ENCODE data around the gene NEU4. TPM values are rescaled to one million over a fixed set of nuclear protein-coding genes. Genes with fewer than 3 reads are reported as not detected.

Gene NEU4
- total RNA-seq, 1 experiment from 2014 or later: 2.2 TPM

DNA sequence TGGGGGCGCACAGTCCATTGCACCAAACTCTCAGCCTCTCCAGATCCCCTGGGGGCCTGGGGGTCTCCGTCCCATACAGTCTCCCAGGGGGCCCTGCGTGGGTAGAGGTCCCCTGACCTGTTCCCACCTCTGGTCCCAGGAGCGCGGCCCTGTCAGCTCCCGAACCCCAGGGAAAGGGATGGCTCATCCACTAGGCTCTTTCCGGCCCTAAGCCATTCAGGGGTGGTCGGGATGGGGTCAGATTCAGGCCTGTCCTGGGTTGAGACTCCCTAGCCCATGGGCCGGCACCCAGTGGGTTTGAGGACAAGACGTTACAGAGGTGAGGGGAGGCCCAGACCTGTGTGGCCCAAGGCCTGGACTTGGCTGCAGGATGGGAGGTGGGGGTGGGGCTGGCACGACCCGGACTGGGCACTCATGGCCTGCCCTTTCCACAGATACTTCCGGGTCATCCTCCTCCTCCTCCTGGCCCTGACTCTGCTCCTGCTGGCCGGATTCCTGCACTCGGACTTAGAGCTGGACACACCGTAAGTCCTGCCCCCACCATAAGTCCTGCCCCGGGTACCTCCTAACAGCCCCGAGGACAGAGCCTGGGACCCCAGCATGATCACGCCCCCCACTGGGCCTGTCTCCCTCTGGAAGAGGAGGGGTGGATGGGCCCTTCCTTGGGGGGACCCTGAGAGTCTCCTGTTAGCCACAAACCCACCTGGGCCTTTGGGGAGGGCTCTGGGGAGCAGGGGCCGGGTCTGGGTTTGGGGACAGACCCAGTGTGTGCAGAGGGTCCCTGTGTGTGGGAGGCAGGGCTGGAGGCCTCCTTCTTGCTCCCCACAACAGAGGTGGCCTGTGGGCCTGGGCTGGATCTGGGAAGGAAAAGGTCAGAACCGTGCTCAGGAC is 10.1 kb upstream of the NEU4 start:
- Mint-ChIP-seq H3K27me3 (ENCODE audit: low read depth) (peaks cover 11% of the 10 kb centered on the region), H3K4me3 (no peak overlapping the region), H3K27ac (no peak overlapping the region), H3K9me3 (no peaks in the 10 kb centered on the region), H3K36me3 (no peaks in the 10 kb centered on the region), H3K4me1 (peaks cover 3% of the 10 kb centered on the region)
- ATAC-seq: no peak
- TF ChIP-seq, protein P1, sequence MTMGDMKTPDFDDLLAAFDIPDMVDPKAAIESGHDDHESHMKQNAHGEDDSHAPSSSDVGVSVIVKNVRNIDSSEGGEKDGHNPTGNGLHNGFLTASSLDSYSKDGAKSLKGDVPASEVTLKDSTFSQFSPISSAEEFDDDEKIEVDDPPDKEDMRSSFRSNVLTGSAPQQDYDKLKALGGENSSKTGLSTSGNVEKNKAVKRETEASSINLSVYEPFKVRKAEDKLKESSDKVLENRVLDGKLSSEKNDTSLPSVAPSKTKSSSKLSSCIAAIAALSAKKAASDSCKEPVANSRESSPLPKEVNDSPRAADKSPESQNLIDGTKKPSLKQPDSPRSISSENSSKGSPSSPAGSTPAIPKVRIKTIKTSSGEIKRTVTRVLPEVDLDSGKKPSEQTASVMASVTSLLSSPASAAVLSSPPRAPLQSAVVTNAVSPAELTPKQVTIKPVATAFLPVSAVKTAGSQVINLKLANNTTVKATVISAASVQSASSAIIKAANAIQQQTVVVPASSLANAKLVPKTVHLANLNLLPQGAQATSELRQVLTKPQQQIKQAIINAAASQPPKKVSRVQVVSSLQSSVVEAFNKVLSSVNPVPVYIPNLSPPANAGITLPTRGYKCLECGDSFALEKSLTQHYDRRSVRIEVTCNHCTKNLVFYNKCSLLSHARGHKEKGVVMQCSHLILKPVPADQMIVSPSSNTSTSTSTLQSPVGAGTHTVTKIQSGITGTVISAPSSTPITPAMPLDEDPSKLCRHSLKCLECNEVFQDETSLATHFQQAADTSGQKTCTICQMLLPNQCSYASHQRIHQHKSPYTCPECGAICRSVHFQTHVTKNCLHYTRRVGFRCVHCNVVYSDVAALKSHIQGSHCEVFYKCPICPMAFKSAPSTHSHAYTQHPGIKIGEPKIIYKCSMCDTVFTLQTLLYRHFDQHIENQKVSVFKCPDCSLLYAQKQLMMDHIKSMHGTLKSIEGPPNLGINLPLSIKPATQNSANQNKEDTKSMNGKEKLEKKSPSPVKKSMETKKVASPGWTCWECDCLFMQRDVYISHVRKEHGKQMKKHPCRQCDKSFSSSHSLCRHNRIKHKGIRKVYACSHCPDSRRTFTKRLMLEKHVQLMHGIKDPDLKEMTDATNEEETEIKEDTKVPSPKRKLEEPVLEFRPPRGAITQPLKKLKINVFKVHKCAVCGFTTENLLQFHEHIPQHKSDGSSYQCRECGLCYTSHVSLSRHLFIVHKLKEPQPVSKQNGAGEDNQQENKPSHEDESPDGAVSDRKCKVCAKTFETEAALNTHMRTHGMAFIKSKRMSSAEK (CRISPR knock-in tag; IDR thresholded peaks at IDR 0.05; ENCODE audit: borderline replicate concordance): no peak
- no peak for TF ChIP-seq TP53 (CRISPR knock-in tag; IDR thresholded peaks at IDR 0.05)
- TF ChIP-seq, protein P2, sequence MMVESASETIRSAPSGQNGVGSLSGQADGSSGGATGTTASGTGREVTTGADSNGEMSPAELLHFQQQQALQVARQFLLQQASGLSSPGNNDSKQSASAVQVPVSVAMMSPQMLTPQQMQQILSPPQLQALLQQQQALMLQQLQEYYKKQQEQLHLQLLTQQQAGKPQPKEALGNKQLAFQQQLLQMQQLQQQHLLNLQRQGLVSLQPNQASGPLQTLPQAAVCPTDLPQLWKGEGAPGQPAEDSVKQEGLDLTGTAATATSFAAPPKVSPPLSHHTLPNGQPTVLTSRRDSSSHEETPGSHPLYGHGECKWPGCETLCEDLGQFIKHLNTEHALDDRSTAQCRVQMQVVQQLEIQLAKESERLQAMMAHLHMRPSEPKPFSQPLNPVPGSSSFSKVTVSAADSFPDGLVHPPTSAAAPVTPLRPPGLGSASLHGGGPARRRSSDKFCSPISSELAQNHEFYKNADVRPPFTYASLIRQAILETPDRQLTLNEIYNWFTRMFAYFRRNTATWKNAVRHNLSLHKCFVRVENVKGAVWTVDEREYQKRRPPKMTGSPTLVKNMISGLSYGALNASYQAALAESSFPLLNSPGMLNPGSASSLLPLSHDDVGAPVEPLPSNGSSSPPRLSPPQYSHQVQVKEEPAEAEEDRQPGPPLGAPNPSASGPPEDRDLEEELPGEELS (CRISPR knock-in tag; IDR thresholded peaks at IDR 0.05): no peak
- TF ChIP-seq TEAD1 (CRISPR knock-in tag; IDR thresholded peaks at IDR 0.05): no peak
- no peak for DNase-seq (ENCODE audit: low spot score)
- POLR2A ChIA-PET: no interaction called here
- CTCF ChIA-PET: no interaction called here

DNA sequence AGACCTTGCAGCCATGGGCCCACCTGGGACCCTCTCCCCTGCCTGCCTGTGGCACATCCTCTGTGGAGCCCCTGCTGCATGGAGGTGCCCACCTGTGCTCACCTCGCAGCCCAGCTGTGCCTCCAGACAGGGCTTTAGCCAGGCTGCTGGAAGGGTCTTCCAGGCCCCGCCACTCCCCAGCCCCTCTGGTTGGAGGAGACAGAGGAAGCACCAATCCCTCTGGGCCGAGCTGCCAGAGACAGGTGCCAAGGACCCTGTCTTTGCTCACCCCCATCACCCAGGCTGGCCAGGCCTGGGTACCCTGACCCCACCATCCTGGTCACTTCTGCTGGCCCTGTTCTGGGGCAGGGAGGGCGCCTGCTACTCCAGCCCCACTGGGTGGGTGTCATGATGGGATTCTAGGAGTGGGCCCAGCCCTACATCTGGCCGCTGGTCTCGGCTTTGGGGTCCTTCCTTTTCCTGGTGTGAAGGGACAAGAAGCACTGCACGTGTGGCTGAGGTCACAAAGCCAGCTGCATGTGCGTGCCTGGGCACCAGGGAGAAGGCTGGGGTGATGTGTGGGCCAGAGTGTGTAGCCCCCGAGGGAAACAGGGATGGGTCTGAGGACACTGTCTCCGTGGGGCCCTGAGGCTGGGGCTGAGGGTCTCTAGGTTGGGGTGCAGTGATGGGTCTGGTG is 9.3 kb upstream of the NEU4 start:
- H3K27me3 Mint-ChIP-seq (ENCODE audit: low read depth): peaks cover 19% of the 10 kb centered on the region
- no peak overlapping the region for H3K4me3 Mint-ChIP-seq
- H3K4me1 Mint-ChIP-seq: peaks cover 5% of the 10 kb centered on the region
- H3K27ac Mint-ChIP-seq: no peak overlapping the region
- CTCF ChIA-PET: no interaction called here
- H3K9me3 Mint-ChIP-seq: no peaks in the 10 kb centered on the region
- POLR2A ChIA-PET: no interaction called here
- DNase-seq (ENCODE audit: low spot score) (no peak), ATAC-seq (no peak)
- no peaks in the 10 kb centered on the region for H3K36me3 Mint-ChIP-seq
- TF ChIP-seq TP53 (CRISPR knock-in tag; IDR thresholded peaks at IDR 0.05): no peak
- TF ChIP-seq SOX15 (CRISPR knock-in tag; IDR thresholded peaks at IDR 0.05): no peak
- TF ChIP-seq, protein P1 (CRISPR knock-in tag; IDR thresholded peaks at IDR 0.05; ENCODE audit: borderline replicate concordance): no peak
- no peak for TF ChIP-seq RORB (CRISPR knock-in tag; IDR thresholded peaks at IDR 0.05)
- TF ChIP-seq, protein P3, sequence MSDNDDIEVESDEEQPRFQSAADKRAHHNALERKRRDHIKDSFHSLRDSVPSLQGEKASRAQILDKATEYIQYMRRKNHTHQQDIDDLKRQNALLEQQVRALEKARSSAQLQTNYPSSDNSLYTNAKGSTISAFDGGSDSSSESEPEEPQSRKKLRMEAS (CRISPR knock-in tag; IDR thresholded peaks at IDR 0.05): no peak
- TF ChIP-seq ETV6 (CRISPR knock-in tag; IDR thresholded peaks at IDR 0.05): no peak
- no peak for TF ChIP-seq ZNF423 (CRISPR knock-in tag; IDR thresholded peaks at IDR 0.05)
- TF ChIP-seq ATF1 (CRISPR knock-in tag; IDR thresholded peaks at IDR 0.05): no peak
- TF ChIP-seq ESRRA (CRISPR knock-in tag; IDR thresholded peaks at IDR 0.05; ENCODE audit: borderline replicate concordance): no peak
- TF ChIP-seq TEAD4 (CRISPR knock-in tag; IDR thresholded peaks at IDR 0.05): no peak
- TF ChIP-seq ZNF416 (CRISPR knock-in tag; IDR thresholded peaks at IDR 0.05): no peak
- TF ChIP-seq, protein P4, sequence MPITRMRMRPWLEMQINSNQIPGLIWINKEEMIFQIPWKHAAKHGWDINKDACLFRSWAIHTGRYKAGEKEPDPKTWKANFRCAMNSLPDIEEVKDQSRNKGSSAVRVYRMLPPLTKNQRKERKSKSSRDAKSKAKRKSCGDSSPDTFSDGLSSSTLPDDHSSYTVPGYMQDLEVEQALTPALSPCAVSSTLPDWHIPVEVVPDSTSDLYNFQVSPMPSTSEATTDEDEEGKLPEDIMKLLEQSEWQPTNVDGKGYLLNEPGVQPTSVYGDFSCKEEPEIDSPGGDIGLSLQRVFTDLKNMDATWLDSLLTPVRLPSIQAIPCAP (CRISPR knock-in tag; IDR thresholded peaks at IDR 0.05): no peak
- TF ChIP-seq, protein P5, sequence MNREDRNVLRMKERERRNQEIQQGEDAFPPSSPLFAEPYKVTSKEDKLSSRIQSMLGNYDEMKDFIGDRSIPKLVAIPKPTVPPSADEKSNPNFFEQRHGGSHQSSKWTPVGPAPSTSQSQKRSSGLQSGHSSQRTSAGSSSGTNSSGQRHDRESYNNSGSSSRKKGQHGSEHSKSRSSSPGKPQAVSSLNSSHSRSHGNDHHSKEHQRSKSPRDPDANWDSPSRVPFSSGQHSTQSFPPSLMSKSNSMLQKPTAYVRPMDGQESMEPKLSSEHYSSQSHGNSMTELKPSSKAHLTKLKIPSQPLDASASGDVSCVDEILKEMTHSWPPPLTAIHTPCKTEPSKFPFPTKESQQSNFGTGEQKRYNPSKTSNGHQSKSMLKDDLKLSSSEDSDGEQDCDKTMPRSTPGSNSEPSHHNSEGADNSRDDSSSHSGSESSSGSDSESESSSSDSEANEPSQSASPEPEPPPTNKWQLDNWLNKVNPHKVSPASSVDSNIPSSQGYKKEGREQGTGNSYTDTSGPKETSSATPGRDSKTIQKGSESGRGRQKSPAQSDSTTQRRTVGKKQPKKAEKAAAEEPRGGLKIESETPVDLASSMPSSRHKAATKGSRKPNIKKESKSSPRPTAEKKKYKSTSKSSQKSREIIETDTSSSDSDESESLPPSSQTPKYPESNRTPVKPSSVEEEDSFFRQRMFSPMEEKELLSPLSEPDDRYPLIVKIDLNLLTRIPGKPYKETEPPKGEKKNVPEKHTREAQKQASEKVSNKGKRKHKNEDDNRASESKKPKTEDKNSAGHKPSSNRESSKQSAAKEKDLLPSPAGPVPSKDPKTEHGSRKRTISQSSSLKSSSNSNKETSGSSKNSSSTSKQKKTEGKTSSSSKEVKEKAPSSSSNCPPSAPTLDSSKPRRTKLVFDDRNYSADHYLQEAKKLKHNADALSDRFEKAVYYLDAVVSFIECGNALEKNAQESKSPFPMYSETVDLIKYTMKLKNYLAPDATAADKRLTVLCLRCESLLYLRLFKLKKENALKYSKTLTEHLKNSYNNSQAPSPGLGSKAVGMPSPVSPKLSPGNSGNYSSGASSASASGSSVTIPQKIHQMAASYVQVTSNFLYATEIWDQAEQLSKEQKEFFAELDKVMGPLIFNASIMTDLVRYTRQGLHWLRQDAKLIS (CRISPR knock-in tag; IDR thresholded peaks at IDR 0.05; ENCODE audit: borderline replicate concordance): no peak
